Measurements from ENCODE around the gene GLG1. TPM values are rescaled to one million over a fixed set of nuclear protein-coding genes. Genes with fewer than 3 reads are reported as not detected.

The GLG1 gene
- total RNA-seq, 1 experiment from 2014 or later = 135 TPM

GRCh38 chr16:74460542-74460941, 146.4 kb downstream of the GLG1 start:
- Histone ChIP-seq H3K23me2 (ENCODE audit: insufficient read length, low read depth, low read length, poor library complexity, severe bottlenecking) (no peaks in the 10 kb centered on the region), H2AFZ (ENCODE audit: low read length) (no peak overlapping the region), H3K14ac (ENCODE audit: insufficient read depth, low read length) (no peak overlapping the region), H3K79me1 (ENCODE audit: insufficient read depth, low read depth, low read length, poor library complexity, severe bottlenecking) (peaks cover 3% of the 10 kb centered on the region), H4K91ac (ENCODE audit: insufficient read length, low read depth, low read length) (no peak overlapping the region), H4K8ac (replicated peaks; ENCODE audit: insufficient read length, low read depth, low read length) (no peak overlapping the region), H3K4me2 (ENCODE audit: insufficient read depth, insufficient read length, low read length) (no peak overlapping the region), H3K23ac (ENCODE audit: insufficient read length, low read depth, low read length) (no peak overlapping the region), H2AK5ac (ENCODE audit: insufficient read length, low read length) (no peak overlapping the region), H4K20me1 (ENCODE audit: control insufficient read depth, insufficient read depth, insufficient read length) (no peaks in the 10 kb centered on the region), H2BK120ac (ENCODE audit: low read depth, low read length, poor library complexity, severe bottlenecking) (no peak overlapping the region), H3K79me2 (ENCODE audit: insufficient read depth, low read length) (no peaks in the 10 kb centered on the region), H2BK20ac (ENCODE audit: low read depth, low read length, poor library complexity, severe bottlenecking) (no peak overlapping the region), H3K27me3 (ENCODE audit: insufficient read depth, low read length) (no peaks in the 10 kb centered on the region), H3K27ac (ENCODE audit: insufficient read length, low read depth, low read length) (no peak overlapping the region), H4K5ac (ENCODE audit: insufficient read length, low read depth, low read length) (no peak overlapping the region), H3K56ac (ENCODE audit: insufficient read length, low read depth, low read length) (no peak overlapping the region), H3T11ph (ENCODE audit: low read length) (no peak overlapping the region), H3K9ac (ENCODE audit: extremely low read depth, insufficient read length, low read length) (no peak overlapping the region), H3K9me3 (ENCODE audit: control insufficient read depth, low read depth, low read length) (no peaks in the 10 kb centered on the region), H2BK15ac (ENCODE audit: low read depth, low read length) (no peak overlapping the region), H2BK12ac (ENCODE audit: insufficient read length, low read depth, low read length) (no peak overlapping the region), H3K18ac (ENCODE audit: insufficient read length, low read depth, low read length) (no peak overlapping the region), H2BK5ac (ENCODE audit: insufficient read length, low read length) (no peak overlapping the region), H3K4ac (ENCODE audit: low read depth, low read length) (no peak overlapping the region), H3K4me1 (ENCODE audit: insufficient read depth, low read length) (no peaks in the 10 kb centered on the region)
- no peaks in the 10 kb centered on the region for H3K27me3 Mint-ChIP-seq (ENCODE audit: low read depth)
- DNase-seq = no peak
- peaks cover 46 to 92% (median 78%) of the 10 kb centered on the region in 3 experiments; a peak in 6 of 7 replicates for H3K36me3 Mint-ChIP-seq (ENCODE audit: insufficient read depth in 1 of 3, low read depth in 3 of 3)
- H3K4me1 Mint-ChIP-seq = no peaks in the 10 kb centered on the region
- H3K27ac Mint-ChIP-seq = no peak overlapping the region
- no CpG with 5 or more reads among the region's 7 CpGs for WGBS (ENCODE audit: extremely low coverage, insufficient read length, low lambda C conversion rate)
- no peak overlapping the region for H3K4me3 Mint-ChIP-seq
- no peak for TF ChIP-seq CTCF (conservative IDR thresholded peaks at IDR 0.05)
- H3K9me3 Mint-ChIP-seq = no peaks in the 10 kb centered on the region

All from H9 (cell line).